GM12878 (cell line): ENCODE measurements around the gene PRKCE. TPM values are rescaled to one million over a fixed set of nuclear protein-coding genes. Genes with fewer than 3 reads are reported as not detected.

Experiments used
- ATAC-seq: fragments of 200-7000 bp; cut with Tn5 transposase; 3 replicates; pipeline ENCODE4 v1.9.1; 2020; ENCODE audit warnings: mild to moderate bottlenecking, moderate library complexity
- BruUV-seq: library from RNA; stranded (reverse); fragments of 400-500 nt; replicated peaks from 2 replicates; lab custom pipeline; 2021; lab: Mats Ljungman, UMichigan
- CTCF ChIA-PET: fragments of 300-600 bp; sonication (Branson Sonifier 250); formaldehyde crosslinking; extraction: SDS; loops from one replicate; lab custom pipeline; 2021; ENCODE audit warnings: inconsistent platforms; lab: Yijun Ruan, JAX
- POLR2A ChIA-PET: fragments of 350-600 bp; formaldehyde crosslinking; extraction: SDS; loops from one replicate; lab custom pipeline; 2021; ENCODE audit warnings: inconsistent platforms; lab: Charles Lee
- RAD21 ChIA-PET: fragments of 300-600 bp; sonication (Branson Sonifier 250); formaldehyde crosslinking; loops from one replicate; lab custom pipeline; 2023; ENCODE audit warnings: antibody characterized with exemption; ENCODE audit not compliant: unreplicated experiment; lab: Charles Lee
- SMC1A ChIA-PET: fragments of 300-600 bp; sonication (Branson Sonifier 250); formaldehyde crosslinking; loops from one replicate; lab custom pipeline; 2023; ENCODE audit not compliant: unreplicated experiment, uncharacterized antibody; lab: Charles Lee
- DNase-seq: peaks from one replicate; pipeline ENCODE4 v3.0.0-alpha.2; 2011; ENCODE audit warnings: low read depth, low spot score
- FAIRE-seq: peaks from 3 replicates; lab custom pipeline; 2011; peaks lifted over from hg19 to GRCh38; lab: Jason Lieb, UNC
- H2AFZ ChIP-seq: 2 replicates; pipeline ENCODE4 v1.6.0; 2011; ENCODE audit warnings: low read depth, low read length, control low read depth; ENCODE audit not compliant: control insufficient read depth
- H3K27ac ChIP-seq: 2 replicates; pipeline ENCODE4 v1.5.1; 2011; ENCODE audit warnings: control low read depth; ENCODE audit not compliant: control insufficient read depth, insufficient read depth
- H3K27me3 ChIP-seq, 2 experiments: replicated peaks in 1 of 2; 2 replicates each; pipeline versions ENCODE4 v1.6.0 to v1.6.1; 2011; ENCODE audit warnings: low read length in 1 of 2; ENCODE audit not compliant: control insufficient read depth in 2 of 2, insufficient read depth in 2 of 2
- H3K36me3 ChIP-seq, 2 experiments: 2 replicates each; pipeline ENCODE4 v1.5.1; 2011; ENCODE audit warnings: low read length in 1 of 2; ENCODE audit not compliant: control insufficient read depth in 2 of 2, insufficient read depth in 2 of 2
- H3K4me1 ChIP-seq: 2 replicates; pipeline ENCODE4 v1.6.1; 2011; ENCODE audit warnings: mild to moderate bottlenecking, low read length, moderate library complexity, mixed read lengths; ENCODE audit not compliant: control insufficient read depth, insufficient read depth
- H3K4me2 ChIP-seq: 2 replicates; pipeline ENCODE4 v1.6.0; 2011; ENCODE audit warnings: control low read depth; ENCODE audit not compliant: control insufficient read depth, insufficient read depth
- H3K4me3 ChIP-seq: fragments of 200-600 bp; sonication (generic); 2 replicates; pipeline ENCODE4 v1.5.1; 2016
- H3K79me2 ChIP-seq: 2 replicates; pipeline ENCODE4 v1.6.0; 2011; ENCODE audit warnings: low read length; ENCODE audit not compliant: control insufficient read depth, insufficient read depth
- H3K9ac ChIP-seq: 2 replicates; pipeline ENCODE4 v1.8.0; 2011; ENCODE audit warnings: low read length, control low read depth, mixed read lengths; ENCODE audit not compliant: control insufficient read depth, insufficient read depth
- H3K9me3 ChIP-seq: replicated peaks from 3 replicates; pipeline ENCODE4 v1.5.1; 2011; ENCODE audit warnings: mild to moderate bottlenecking, low read length; ENCODE audit not compliant: control insufficient read depth, insufficient read depth
- H4K20me1 ChIP-seq: 2 replicates; pipeline ENCODE4 v1.6.0; 2011; ENCODE audit not compliant: control insufficient read depth, insufficient read depth
- BMI1 ChIP-seq: fragments of 450-650 bp; IDR thresholded peaks from 2 replicates; pipeline ENCODE4 v1.6.1; 2016; ENCODE audit warnings: mild to moderate bottlenecking, moderate library complexity, borderline replicate concordance
- BRCA1 ChIP-seq: IDR thresholded peaks from 2 replicates; pipeline ENCODE4 v1.6.1; 2011; ENCODE audit warnings: low read depth, low read length, improper control_type of control experiment
- GABPA ChIP-seq: IDR thresholded peaks from 2 replicates; pipeline ENCODE4 v1.6.1; 2014; ENCODE audit warnings: antibody characterized with exemption, low read depth, mild to moderate bottlenecking, inconsistent platforms
- MTA2 ChIP-seq: fragments of 450-650 bp; IDR thresholded peaks from 2 replicates; pipeline ENCODE4 v1.6.1; 2016; ENCODE audit warnings: low read depth, mild to moderate bottlenecking, moderate library complexity
- PAX5 ChIP-seq: IDR thresholded peaks from 2 replicates; pipeline ENCODE4 v1.6.1; 2011; ENCODE audit warnings: low read depth, low read length, borderline replicate concordance
- RELB ChIP-seq: fragments of 450-650 bp; IDR thresholded peaks from 2 replicates; pipeline ENCODE4 v1.6.1; 2017; ENCODE audit warnings: low read depth, mild to moderate bottlenecking, moderate library complexity
- SKIL ChIP-seq: fragments of 450-650 bp; IDR thresholded peaks from 2 replicates; pipeline ENCODE4 v1.6.1; 2017; ENCODE audit warnings: mild to moderate bottlenecking, low read depth, inconsistent platforms; ENCODE audit not compliant: poor library complexity, severe bottlenecking
- SPI1 ChIP-seq: IDR thresholded peaks from 2 replicates; pipeline ENCODE4 v1.6.1; 2011; ENCODE audit warnings: low read depth, mild to moderate bottlenecking, low read length, moderate library complexity, borderline replicate concordance; ENCODE audit not compliant: insufficient read depth
- SREBF1 ChIP-seq: IDR thresholded peaks from 2 replicates; pipeline ENCODE4 v1.6.1; 2012; ENCODE audit warnings: mild to moderate bottlenecking, low read length
- TBL1XR1 ChIP-seq: IDR thresholded peaks from 2 replicates; pipeline ENCODE4 v1.6.1; 2012; ENCODE audit warnings: low read depth, low read length, improper control_type of control experiment
- USF2 ChIP-seq: IDR thresholded peaks from 2 replicates; pipeline ENCODE4 v1.6.1; 2011; ENCODE audit warnings: low read depth, low read length, improper control_type of control experiment, borderline replicate concordance
- WGBS: methylation state at CpG from one replicate; pipeline ENCODE4 v1.1.6; 2016; ENCODE audit warnings: low lambda C conversion rate; ENCODE audit not compliant: insufficient replicate concordance, insufficient coverage; ENCODE audit errors: missing lambda C conversion rate; 5-methylcytosine and 5-hydroxymethylcytosine counted together
- in situ Hi-C: fragments of 300-500 bp; cut with MboI; formaldehyde crosslinking; loops from 9 replicates; pipeline ENCODE4 v1.14.3; 2018; ENCODE audit warnings: mixed read lengths
- intact Hi-C: fragments of 100-400 bp; cut with micrococcal nuclease; formaldehyde crosslinking; loops from one replicate; pipeline ENCODE4 v1.14.2; 2022; ENCODE audit not compliant: unreplicated experiment
- polyA plus RNA-seq, 11 experiments: library from polyadenylated mRNA; depleted of rRNA in 4 of 11; unstranded in 6 of 11; stranded (reverse) in 5 of 11; fragments of >200 nt; fragmentation: Nextera tagmentation in 4 of 11; fragmentation: Illumina TruSeq in 1 of 11; extraction: Ambion mirVana in 4 of 11; extraction: Trizol in 1 of 11; gene quantifications; 1 replicate in 1 of 11; 2 replicates in 10 of 11; pipeline versions ENCODE4 v1.2.1 to v1.2.3, GENCODE V29; 2011 to 2016; ENCODE audit warnings: inconsistent platforms in 2 of 11, missing spikeins in 2 of 11, low read depth in 1 of 11
- total RNA-seq, 4 experiments: library from RNA; depleted of rRNA in 3 of 4; stranded (reverse); fragments of >200 nt in 3 of 4; fragmentation: Illumina TruSeq in 1 of 4; extraction: Trizol in 1 of 4; gene quantifications; 2 replicates each; pipeline versions ENCODE4 v1.2.1 to v1.2.3, GENCODE V29; 2013 to 2021
- TF ChIP-seq, protein P1 (sequence below): fragments of 450-650 bp; formaldehyde crosslinking; IDR thresholded peaks from 2 replicates; pipeline ENCODE4 v1.5.0; 2022; ENCODE audit warnings: mild to moderate bottlenecking, missing genetic modification characterization
- TF ChIP-seq, protein P2 (sequence below): fragments of 450-650 bp; IDR thresholded peaks from 2 replicates; pipeline ENCODE4 v1.6.1; 2014; ENCODE audit warnings: mild to moderate bottlenecking

Gene PRKCE
- total and polyA plus RNA-seq, 10 of the 15 experiments (the other 5 are each of a cell fraction or from before 2014, with no cell fraction given), result 2.6 to 28.2 (median 11.3) TPM

GRCh38 chr2:46117994-46118393 is 466.5 kb downstream of the PRKCE start:
- Histone ChIP-seq H3K9me3 (no peaks in the 10 kb centered on the region), H4K20me1 (no peaks in the 10 kb centered on the region), H3K79me2 (no peaks in the 10 kb centered on the region), H3K4me2 (no peak overlapping the region), H3K4me3 (no peak overlapping the region), H3K4me1 (no peaks in the 10 kb centered on the region), H3K36me3 (no peaks in the 10 kb centered on the region), H3K9ac (no peak overlapping the region), H3K27me3 (no peaks in the 10 kb centered on the region), H3K27ac (no peak overlapping the region), H2AFZ (no peak overlapping the region)
- TF ChIP-seq BMI1, result no peak
- no peak for TF ChIP-seq SPI1
- no peak for TF ChIP-seq PAX5
- no peak for TF ChIP-seq GABPA
- no peak for TF ChIP-seq BRCA1
- no peak for TF ChIP-seq SREBF1
- TF ChIP-seq MTA2, result no peak
- TF ChIP-seq, protein P1, sequence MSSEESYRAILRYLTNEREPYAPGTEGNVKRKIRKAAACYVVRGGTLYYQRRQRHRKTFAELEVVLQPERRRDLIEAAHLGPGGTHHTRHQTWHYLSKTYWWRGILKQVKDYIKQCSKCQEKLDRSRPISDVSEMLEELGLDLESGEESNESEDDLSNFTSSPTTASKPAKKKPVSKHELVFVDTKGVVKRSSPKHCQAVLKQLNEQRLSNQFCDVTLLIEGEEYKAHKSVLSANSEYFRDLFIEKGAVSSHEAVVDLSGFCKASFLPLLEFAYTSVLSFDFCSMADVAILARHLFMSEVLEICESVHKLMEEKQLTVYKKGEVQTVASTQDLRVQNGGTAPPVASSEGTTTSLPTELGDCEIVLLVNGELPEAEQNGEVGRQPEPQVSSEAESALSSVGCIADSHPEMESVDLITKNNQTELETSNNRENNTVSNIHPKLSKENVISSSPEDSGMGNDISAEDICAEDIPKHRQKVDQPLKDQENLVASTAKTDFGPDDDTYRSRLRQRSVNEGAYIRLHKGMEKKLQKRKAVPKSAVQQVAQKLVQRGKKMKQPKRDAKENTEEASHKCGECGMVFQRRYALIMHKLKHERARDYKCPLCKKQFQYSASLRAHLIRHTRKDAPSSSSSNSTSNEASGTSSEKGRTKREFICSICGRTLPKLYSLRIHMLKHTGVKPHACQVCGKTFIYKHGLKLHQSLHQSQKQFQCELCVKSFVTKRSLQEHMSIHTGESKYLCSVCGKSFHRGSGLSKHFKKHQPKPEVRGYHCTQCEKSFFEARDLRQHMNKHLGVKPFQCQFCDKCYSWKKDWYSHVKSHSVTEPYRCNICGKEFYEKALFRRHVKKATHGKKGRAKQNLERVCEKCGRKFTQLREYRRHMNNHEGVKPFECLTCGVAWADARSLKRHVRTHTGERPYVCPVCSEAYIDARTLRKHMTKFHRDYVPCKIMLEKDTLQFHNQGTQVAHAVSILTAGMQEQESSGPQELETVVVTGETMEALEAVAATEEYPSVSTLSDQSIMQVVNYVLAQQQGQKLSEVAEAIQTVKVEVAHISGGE (CRISPR knock-in tag), result no peak
- no peak for TF ChIP-seq RELB
- TF ChIP-seq SKIL, result no peak
- TF ChIP-seq USF2, result no peak
- no peak for TF ChIP-seq TBL1XR1
- TF ChIP-seq, protein P2, sequence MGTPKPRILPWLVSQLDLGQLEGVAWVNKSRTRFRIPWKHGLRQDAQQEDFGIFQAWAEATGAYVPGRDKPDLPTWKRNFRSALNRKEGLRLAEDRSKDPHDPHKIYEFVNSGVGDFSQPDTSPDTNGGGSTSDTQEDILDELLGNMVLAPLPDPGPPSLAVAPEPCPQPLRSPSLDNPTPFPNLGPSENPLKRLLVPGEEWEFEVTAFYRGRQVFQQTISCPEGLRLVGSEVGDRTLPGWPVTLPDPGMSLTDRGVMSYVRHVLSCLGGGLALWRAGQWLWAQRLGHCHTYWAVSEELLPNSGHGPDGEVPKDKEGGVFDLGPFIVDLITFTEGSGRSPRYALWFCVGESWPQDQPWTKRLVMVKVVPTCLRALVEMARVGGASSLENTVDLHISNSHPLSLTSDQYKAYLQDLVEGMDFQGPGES, result no peak
- BruUV-seq, result no TSS peak
- no peak for ATAC-seq
- ChIA-PET RAD21 (no interaction called here), SMC1A (no interaction called here), POLR2A (no interaction called here), CTCF (interaction anchor here (1.0 kb wide), 2 partner anchors 9 to 46 kb away, joined by 3 read pairs; no protein-coding TSS in a partner anchor)
- no peak for FAIRE-seq
- intact Hi-C loops (no loop called here), in situ Hi-C loops (no loop called here)
- 56% methylated on average over 3 of the region's 3 CpGs for WGBS
- no peak for DNase-seq
